Brain microvascular endothelial cell (primary cell): ENCODE measurements around the gene KCNN3.

Source experiments
- DNase-seq: peaks from one replicate; pipeline ENCODE4 v3.0.0-alpha.2; 2020
- H3K27ac ChIP-seq: fragments of 250-450 bp; sonication (Bioruptor Pico); 2 replicates; pipeline ENCODE4 v1.5.1; 2020; ENCODE audit warnings: mild to moderate bottlenecking, moderate library complexity
- H3K27me3 ChIP-seq: fragments of 250-450 bp; sonication (Bioruptor Pico); replicated peaks from 2 replicates; pipeline ENCODE4 v1.5.1; 2020; ENCODE audit warnings: mild to moderate bottlenecking
- H3K36me3 ChIP-seq: fragments of 250-450 bp; sonication (Bioruptor Pico); replicated peaks from 2 replicates; pipeline ENCODE4 v1.5.1; 2020; ENCODE audit warnings: mild to moderate bottlenecking
- H3K4me3 ChIP-seq: 2 replicates; pipeline ENCODE4 v1.5.1; 2011; ENCODE audit warnings: low read depth, mild to moderate bottlenecking, control low read depth, low read length, moderate library complexity
- in situ Hi-C: cut with HindIII; loops from 2 replicates; pipeline ENCODE4 v1.10.0; 2017; ENCODE audit warnings: low sequenced_read_pairs, low pct_ligation_motif_present
- TF ChIP-seq, protein P1 (sequence below): IDR thresholded peaks from 2 replicates; pipeline ENCODE4 v1.5.1; 2011; ENCODE audit warnings: low read depth, mild to moderate bottlenecking, moderate library complexity, low read length, control low read depth, inconsistent platforms; ENCODE audit errors: missing control alignments

The KCNN3 gene

DNA sequence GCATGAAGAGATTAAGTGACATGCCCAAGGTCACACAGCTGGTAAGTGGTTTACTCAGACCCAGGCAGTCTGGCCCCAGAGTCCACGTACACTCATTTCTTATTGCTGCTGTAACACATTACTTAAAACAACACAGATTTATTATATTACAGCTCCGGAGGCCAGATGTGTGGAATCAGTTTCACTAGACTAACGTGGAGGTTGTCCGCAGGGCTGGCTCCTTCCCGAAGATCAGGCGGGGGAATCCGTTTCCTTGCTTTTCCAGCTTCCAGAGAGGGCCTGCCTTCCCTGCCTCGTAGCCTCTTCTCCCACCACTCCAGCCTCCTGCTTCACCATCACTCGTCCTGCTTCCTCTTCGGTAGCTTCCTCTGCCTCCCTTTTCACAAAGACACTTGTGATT is 81.2 kb downstream of the KCNN3 start:
- TF ChIP-seq, protein P1, sequence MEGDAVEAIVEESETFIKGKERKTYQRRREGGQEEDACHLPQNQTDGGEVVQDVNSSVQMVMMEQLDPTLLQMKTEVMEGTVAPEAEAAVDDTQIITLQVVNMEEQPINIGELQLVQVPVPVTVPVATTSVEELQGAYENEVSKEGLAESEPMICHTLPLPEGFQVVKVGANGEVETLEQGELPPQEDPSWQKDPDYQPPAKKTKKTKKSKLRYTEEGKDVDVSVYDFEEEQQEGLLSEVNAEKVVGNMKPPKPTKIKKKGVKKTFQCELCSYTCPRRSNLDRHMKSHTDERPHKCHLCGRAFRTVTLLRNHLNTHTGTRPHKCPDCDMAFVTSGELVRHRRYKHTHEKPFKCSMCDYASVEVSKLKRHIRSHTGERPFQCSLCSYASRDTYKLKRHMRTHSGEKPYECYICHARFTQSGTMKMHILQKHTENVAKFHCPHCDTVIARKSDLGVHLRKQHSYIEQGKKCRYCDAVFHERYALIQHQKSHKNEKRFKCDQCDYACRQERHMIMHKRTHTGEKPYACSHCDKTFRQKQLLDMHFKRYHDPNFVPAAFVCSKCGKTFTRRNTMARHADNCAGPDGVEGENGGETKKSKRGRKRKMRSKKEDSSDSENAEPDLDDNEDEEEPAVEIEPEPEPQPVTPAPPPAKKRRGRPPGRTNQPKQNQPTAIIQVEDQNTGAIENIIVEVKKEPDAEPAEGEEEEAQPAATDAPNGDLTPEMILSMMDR = no peak
- no peak overlapping the region for H3K4me3 ChIP-seq
- no peak for DNase-seq
- H3K27ac ChIP-seq = no peak overlapping the region
- in situ Hi-C loops = no loop called here
- no peaks in the 10 kb centered on the region for H3K36me3 ChIP-seq
- peaks cover 3% of the 10 kb centered on the region for H3K27me3 ChIP-seq

DNA sequence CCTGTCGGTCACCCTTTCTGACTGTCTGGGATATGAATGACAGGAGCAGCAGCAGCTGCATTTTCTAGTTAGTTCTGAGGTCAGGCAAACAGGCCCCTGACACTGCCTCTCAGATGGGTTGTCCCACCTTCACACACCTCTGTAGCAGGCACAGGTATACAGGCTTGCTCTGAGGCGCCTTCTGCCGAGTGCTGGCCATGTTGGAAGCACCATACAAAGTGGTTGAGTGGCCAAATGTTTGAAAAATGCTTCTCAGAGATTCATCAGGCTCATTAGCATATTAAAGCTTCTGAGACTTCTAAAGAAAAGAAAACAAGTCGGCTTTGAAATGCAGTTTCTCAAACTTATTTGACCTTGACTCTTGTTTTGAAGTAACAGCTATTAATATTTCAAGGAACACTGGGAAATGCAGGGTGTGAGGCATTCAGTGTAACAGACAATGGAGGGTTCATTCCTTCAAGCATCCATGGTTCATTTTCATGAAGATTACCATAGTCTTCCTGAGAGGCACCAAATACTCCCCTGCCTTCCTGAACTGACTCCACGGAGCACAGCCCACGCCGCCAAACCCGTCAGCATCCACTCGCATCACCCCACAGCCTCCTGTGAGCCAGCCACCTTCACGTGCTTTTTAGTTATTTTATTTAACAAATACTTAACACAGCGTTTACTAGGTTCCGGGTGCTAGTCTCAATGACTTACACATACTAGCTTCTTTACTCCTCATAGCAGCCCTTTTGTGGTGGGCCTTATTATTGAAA is 81.8 kb downstream of the KCNN3 start:
- Histone ChIP-seq H3K27me3 (peaks cover 3% of the 10 kb centered on the region), H3K4me3 (no peak overlapping the region), H3K27ac (no peak overlapping the region), H3K36me3 (no peaks in the 10 kb centered on the region)
- in situ Hi-C loops = no loop called here
- no peak for DNase-seq
- TF ChIP-seq, protein P1 = no peak

DNA sequence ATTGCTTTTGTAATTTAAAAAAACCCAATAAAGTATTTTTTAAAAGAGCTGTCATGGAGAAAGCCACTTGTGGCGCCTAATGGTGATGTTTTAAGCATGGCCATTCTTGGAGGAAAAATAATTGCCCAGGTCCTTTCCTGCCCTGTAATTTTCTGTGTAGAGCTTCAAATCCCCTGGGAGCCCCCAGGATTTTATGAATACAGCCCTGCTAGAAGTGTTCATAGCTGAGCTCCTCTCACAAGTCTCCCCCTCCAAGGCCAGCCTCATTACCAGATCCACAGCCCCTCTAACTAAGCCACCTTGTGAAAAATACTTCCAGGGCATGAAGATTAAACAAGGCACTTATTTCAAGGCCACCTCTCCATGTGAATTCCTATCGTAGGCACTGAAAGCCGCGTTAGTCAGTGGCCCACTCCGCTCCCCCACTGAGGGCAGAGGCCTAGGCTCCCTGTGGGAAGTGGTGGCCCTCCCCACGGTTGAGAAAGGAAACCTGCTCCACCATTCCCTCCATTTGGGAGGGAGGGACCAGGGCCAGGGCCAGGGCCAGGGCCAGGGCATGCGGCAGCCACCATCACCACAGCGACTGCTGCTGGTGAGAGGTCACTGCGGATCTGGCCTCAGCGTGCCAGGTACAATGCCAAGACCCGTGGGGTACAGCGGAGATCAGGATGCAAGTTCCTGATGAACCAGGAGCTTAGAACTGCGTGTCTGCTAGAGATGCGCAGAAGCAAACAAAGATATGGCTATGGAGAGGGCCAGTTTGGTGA is 83.1 kb downstream of the KCNN3 start:
- no peak overlapping the region for H3K27ac ChIP-seq
- no peak for DNase-seq
- H3K36me3 ChIP-seq = no peaks in the 10 kb centered on the region
- TF ChIP-seq, protein P1 = no peak
- in situ Hi-C loops = no loop called here
- H3K27me3 ChIP-seq = peaks cover 2% of the 10 kb centered on the region
- no peak overlapping the region for H3K4me3 ChIP-seq

DNA sequence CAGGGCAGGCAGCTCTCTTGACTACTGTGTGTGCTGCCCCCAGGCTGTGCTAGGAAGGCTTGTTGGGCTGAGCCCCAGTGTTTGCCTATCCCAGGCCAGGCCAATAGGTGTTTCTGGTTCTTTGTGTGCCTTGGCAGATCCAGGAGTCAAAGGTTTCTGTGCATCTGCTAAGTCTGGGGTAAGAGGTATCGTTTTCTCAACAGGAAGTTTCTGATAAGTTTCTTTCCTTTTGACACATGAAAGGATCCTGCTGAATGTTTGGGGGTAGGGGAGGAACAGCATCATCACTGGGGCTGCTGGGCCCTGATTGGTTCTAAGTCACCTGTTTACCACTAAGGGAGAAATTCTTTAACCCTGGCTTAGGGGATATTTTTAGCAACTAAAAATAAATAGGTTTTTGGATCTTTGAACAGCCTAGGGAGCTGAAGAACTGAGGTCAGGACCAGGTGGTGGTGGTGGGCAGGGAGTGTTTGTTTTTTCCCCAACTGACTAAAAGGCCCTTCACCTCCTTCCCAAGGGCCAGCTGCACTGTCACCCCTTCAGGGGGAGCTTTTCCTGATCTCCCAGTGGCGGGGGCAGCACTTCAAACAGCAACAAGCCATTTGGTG is 85.1 kb downstream of the KCNN3 start:
- DNase-seq = no peak
- Histone ChIP-seq H3K27ac (no peak overlapping the region), H3K27me3 (no peaks in the 10 kb centered on the region), H3K4me3 (no peak overlapping the region), H3K36me3 (no peaks in the 10 kb centered on the region)
- TF ChIP-seq, protein P1 = no peak
- in situ Hi-C loops = no loop called here

DNA sequence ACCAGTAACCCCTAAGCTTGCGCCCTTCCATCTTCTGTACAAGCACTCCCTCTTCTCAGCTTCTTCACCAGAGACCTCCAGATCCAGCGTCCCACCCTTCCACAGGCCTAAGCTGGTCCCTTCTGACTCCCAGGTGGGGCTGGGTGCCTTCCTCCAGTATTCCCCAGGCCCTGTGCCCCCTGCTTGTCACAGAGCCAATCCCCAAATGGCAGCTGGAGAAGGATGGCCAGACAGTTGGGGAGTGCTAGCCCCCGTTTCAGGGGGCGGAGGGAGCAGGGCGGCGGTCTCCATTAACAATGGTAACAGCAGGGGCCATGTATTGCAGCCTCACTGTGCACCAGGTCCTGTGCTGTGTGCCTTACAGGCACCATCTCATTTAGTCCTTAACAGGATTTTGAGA is 85.7 kb downstream of the KCNN3 start:
- in situ Hi-C loops = no loop called here
- Histone ChIP-seq H3K27ac (no peak overlapping the region), H3K36me3 (no peaks in the 10 kb centered on the region), H3K4me3 (no peak overlapping the region), H3K27me3 (no peaks in the 10 kb centered on the region)
- TF ChIP-seq, protein P1 = no peak
- DNase-seq = no peak
